Measurements from ENCODE around the gene LIN7C.

- TF ChIP-seq CTCF (optimal IDR thresholded peaks at IDR 0.05 in 1 of 3, IDR thresholded peaks at IDR 0.05 in 1 of 3, conservative IDR thresholded peaks at IDR 0.05 in 1 of 3; ENCODE audit: extremely low read depth in 1 of 3, insufficient read depth in 2 of 3, low read length in 3 of 3) (no peak), EZH2 (IDR thresholded peaks at IDR 0.05; ENCODE audit: low read length) (no peak)
Measured at GRCh38 chr11:27453701-27454100, 52.9 kb downstream of the LIN7C start.

Measured in keratinocyte (primary cell).